Ascending aorta (tissue), 2 donors: ENCODE results near the gene TGM1. TPM values are rescaled to one million over a fixed set of nuclear protein-coding genes. Genes with fewer than 3 reads are reported as not detected.
A peak's percentile ranks its signal among the peaks of the same experiment; 100 is the strongest.

Experiments used
- DNase-seq, 2 donors: peaks; one replicate each; pipeline ENCODE4 v3.0.0-alpha.2; 2019; ENCODE audit warnings: low spot score in 2 of 2
- H3K27ac ChIP-seq, 2 donors: fragments of 200-600 bp; sonication (generic); one replicate each; pipeline ENCODE4 v1.5.1; 2016 to 2017; ENCODE audit warnings: mild to moderate bottlenecking in 1 of 2
- H3K27me3 ChIP-seq: fragments of 200-600 bp; sonication (generic); one replicate; pipeline ENCODE4 v1.5.1; 2017
- H3K36me3 ChIP-seq, 2 donors: fragments of 200-600 bp; sonication (generic); one replicate each; pipeline ENCODE4 v1.5.1; 2016
- H3K4me1 ChIP-seq, 2 donors: fragments of 200-600 bp; sonication (generic); one replicate each; pipeline ENCODE4 v1.5.1; 2016 to 2017; ENCODE audit warnings: mild to moderate bottlenecking in 1 of 2
- H3K4me3 ChIP-seq, 2 donors: fragments of 200-600 bp; sonication (generic); one replicate each; pipeline ENCODE4 v1.5.1; 2016 to 2017; ENCODE audit warnings: mild to moderate bottlenecking in 1 of 2
- H3K9me3 ChIP-seq, 2 donors: fragments of 200-600 bp; sonication (generic); one replicate each; pipeline ENCODE4 v1.5.1; 2016
- CTCF ChIP-seq, 3 experiments: fragments of 200-600 bp in 2 of 3; fragments of 450-650 bp in 1 of 3; sonication (generic) in 2 of 3; IDR thresholded peaks; one replicate each; pipeline ENCODE4 v1.5.1; 2016 to 2019; ENCODE audit warnings: antibody characterized with exemption in 3 of 3, mild to moderate bottlenecking in 1 of 3, moderate library complexity in 1 of 3
- intact Hi-C: fragments of 100-400 bp; cut with DNase I; formaldehyde crosslinking; loops from one replicate; pipeline ENCODE4 v1.15.1; 2023
- total RNA-seq: library from RNA; depleted of rRNA; stranded (reverse); fragments of >200 nt; gene quantifications from one replicate; pipeline ENCODE4 v1.1.0, GENCODE V29; 2016

The TGM1 gene
- 1.7 TPM for total RNA-seq

GRCh38 chr14:24262821-24263733, at the start of gene TGM1:
Gene TGM1 (minus strand): TSS chr14:24263177. CDS start chr14:24262352, 825 bp downstream.
- Histone ChIP-seq H3K4me1 (no peaks in the 10 kb centered on the region), H3K4me3 (no peak within 1 kb of the TSS), H3K27ac (no peak within 1 kb of the TSS), H3K36me3 (peaks cover 4 to 11% of the 10 kb centered on the region in 2 donors), H3K9me3 (no peaks in the 10 kb centered on the region), H3K27me3 (no peaks in the 10 kb centered on the region)
- TF ChIP-seq CTCF (IDR thresholded peaks at IDR 0.05), result no peak
- intact Hi-C loops, result no loop called here
- DNase-seq, result no peak

- H3K4me1 ChIP-seq, result peaks cover 8 to 20% of the 10 kb centered on the region in 2 donors
- intact Hi-C loops, result loop anchor here (1.0 kb wide), 1 partner anchor 12 kb away; no protein-coding TSS in a partner anchor
- peaks cover 4% of the 10 kb centered on the region for H3K27me3 ChIP-seq
- peak overlapping the region; percentile 65 to 68 for H3K27ac ChIP-seq
- peaks cover 0 to 1% of the 10 kb centered on the region in 2 donors for H3K36me3 ChIP-seq
- DNase-seq, result no peak
- no peaks in the 10 kb centered on the region for H3K9me3 ChIP-seq
- no peak for TF ChIP-seq CTCF (IDR thresholded peaks at IDR 0.05)
- H3K4me3 ChIP-seq, result peak overlapping the region; percentile 61 to 68
Observed at GRCh38 chr14:24311837-24312615, 49.0 kb upstream of the TGM1 start.

DNA sequence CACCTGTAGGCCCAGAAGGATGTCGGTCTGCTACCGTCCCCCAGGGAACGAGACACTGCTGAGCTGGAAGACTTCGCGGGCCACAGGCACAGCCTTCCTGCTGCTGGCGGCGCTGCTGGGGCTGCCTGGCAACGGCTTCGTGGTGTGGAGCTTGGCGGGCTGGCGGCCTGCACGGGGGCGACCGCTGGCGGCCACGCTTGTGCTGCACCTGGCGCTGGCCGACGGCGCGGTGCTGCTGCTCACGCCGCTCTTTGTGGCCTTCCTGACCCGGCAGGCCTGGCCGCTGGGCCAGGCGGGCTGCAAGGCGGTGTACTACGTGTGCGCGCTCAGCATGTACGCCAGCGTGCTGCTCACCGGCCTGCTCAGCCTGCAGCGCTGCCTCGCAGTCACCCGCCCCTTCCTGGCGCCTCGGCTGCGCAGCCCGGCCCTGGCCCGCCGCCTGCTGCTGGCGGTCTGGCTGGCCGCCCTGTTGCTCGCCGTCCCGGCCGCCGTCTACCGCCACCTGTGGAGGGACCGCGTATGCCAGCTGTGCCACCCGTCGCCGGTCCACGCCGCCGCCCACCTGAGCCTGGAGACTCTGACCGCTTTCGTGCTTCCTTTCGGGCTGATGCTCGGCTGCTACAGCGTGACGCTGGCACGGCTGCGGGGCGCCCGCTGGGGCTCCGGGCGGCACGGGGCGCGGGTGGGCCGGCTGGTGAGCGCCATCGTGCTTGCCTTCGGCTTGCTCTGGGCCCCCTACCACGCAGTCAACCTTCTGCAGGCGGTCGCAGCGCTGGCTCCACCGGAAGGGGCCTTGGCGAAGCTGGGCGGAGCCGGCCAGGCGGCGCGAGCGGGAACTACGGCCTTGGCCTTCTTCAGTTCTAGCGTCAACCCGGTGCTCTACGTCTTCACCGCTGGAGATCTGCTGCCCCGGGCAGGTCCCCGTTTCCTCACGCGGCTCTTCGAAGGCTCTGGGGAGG, 47.9 kb upstream of the TGM1 start, which contains the start of gene LTB4R:
LTB4R (plus strand) TSS at position 857 of the 959 bp plus-strand sequence. CDS start 4,150 bp downstream, outside the sequence.
- no peaks in the 10 kb centered on the region for H3K9me3 ChIP-seq
- peak within 1 kb of the TSS; percentile 65 to 68 for H3K27ac ChIP-seq
- DNase-seq, result peak in 1 of 2 donors; percentile 81
- H3K36me3 ChIP-seq, result peaks cover 10 to 12% of the 10 kb centered on the region in 2 donors
- intact Hi-C loops, result loop anchor here (1.0 kb wide), 1 partner anchor 11 kb away; no protein-coding TSS in a partner anchor
- H3K4me3 ChIP-seq, result peak within 1 kb of the TSS; percentile 61 to 68
- TF ChIP-seq CTCF (IDR thresholded peaks at IDR 0.05), result peak in 2 of 3 experiments; percentile 21 to 52
- H3K4me1 ChIP-seq, result peaks cover 8 to 14% of the 10 kb centered on the region in 2 donors
- no peaks in the 10 kb centered on the region for H3K27me3 ChIP-seq

DNA sequence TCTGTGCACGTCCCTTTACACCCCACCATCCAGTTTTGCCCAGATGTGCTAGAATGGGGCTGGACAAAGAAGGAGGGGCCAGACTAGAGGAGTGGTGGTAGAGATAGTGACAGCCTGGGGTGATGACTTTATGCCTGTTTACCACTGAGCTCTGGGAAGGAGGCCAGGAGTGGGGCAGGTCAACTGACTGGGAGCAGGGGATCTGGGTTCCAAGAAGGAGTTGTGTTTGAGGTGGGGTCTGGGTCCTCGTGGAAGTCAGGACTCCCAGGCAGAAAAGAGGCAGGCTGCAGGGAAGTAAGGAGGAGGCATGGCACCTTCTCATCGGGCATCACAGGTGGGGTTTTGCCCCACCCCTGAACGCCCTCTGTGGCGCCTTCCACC, 47.3 kb upstream of the TGM1 start:
- intact Hi-C loops, result no loop called here
- DNase-seq, result no peak
- H3K36me3 ChIP-seq, result peaks cover 16 to 19% of the 10 kb centered on the region in 2 donors
- H3K4me3 ChIP-seq, result peak overlapping the region; percentile 61 to 68
- H3K9me3 ChIP-seq, result no peaks in the 10 kb centered on the region
- no peaks in the 10 kb centered on the region for H3K27me3 ChIP-seq
- TF ChIP-seq CTCF (IDR thresholded peaks at IDR 0.05), result no peak
- H3K4me1 ChIP-seq, result peaks cover 8 to 14% of the 10 kb centered on the region in 2 donors
- peak overlapping the region; percentile 65 to 68 for H3K27ac ChIP-seq
